Left renal pelvis (tissue), 4 donors: ENCODE measurements around the gene PLXNA4. TPM values are rescaled to one million over a fixed set of nuclear protein-coding genes. Genes with fewer than 3 reads are reported as not detected.
"Not testable (repeated sequence)": the region's sequence is repeated elsewhere in the genome, so short reads cannot be mapped to it uniquely, and the experiment has no call there.

Source experiments
- DNase-seq, 4 donors: peaks; one replicate each; pipeline ENCODE4 v3.0.0-alpha.2; 2013; ENCODE audit warnings: low read depth in 4 of 4, low spot score in 3 of 4
- polyA plus RNA-seq, 4 donors: library from polyadenylated mRNA; unstranded; fragments of 120-200 nt; gene quantifications; one replicate each; pipeline ENCODE4 v1.2.1, GENCODE V29; 2013; ENCODE audit not compliant: insufficient read length in 4 of 4

PLXNA4 gene
- polyA plus RNA-seq, 4 donors: 3.0 to 15.1 (median 13.8) TPM

DNA sequence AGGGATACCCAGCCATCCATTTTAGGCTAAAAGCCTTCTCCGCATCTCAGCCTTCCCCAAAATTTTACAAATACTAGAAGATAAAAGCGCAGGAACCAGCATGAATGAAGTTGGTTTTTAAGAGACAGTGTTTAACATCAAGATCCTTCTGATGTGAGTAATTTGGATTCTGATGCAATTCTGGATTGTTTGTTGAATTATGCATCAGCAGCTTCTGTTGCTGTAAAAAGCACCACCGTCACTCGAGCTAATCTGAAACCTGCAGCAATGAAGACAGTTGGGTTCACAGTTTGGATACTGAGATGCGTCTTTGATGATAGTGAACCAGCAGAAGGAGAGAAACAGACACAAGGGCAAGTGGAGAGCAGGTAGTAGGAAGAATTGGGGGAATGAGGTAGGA lies 179.2 kb downstream of the PLXNA4 start:
- no peak for DNase-seq

DNA sequence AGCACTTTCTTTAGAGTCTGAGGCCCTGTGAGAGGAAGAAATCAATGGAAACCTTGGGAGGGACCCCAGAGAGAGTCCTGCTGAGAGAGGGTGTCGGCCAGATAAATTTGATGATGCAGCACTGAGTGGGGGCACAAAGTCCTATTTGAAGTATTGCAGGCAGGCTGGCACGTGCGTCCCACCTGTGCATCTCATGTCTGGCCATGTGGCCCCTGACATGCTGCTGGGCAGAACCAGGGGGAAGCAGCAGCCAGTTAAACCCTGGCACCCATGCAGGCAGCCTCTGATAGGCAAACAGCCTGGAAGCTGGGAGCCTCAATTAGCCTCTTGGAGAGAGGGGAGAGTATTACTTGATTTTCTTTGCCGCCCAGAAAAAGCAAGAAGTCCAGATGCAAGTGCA lies 180.9 kb downstream of the PLXNA4 start:
- DNase-seq: no peak

DNA sequence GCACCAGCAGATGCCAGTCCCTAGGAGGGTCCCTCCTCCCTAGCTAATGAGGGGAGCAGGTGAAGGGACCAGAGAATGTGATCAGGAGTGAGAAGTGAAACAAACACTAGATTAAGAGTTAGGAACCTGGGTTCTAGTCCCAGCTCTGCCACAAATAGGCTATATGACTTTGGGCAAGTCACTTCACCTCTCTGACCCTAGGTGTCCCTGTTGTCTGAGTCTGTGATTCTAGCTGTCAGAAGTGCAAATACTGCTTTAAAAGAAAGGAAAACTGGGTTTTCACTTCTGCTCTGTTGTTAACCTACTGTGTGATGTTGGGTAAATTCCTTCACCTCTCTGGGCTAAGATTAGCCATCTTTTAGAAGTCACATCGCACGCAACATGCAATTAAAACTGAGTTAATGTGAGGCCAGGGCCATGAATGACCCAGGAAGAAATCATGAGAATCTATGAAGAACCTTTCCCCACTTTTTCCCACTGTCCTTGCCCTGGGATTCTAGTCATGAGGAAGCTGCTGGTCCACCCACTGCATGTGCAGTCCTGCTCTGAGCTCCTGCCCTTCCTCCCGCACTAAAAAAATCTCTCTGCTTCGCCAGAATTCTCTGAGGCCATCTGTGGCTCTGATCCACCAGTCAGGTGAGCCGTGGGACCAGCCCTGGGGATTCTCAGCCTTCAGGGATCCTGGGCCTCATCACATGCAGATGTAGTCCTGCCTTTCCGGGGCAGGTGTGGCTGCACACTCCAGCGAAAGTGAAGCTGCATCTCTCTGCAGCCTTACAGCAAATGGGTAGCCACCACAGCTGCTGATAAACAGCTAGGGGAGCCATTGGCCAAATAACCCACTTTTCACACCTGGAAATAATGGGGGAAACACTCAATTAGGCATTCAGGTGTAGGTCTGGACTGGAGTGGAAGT lies 181.7 kb downstream of the PLXNA4 start:
- DNase-seq: no peak

DNA sequence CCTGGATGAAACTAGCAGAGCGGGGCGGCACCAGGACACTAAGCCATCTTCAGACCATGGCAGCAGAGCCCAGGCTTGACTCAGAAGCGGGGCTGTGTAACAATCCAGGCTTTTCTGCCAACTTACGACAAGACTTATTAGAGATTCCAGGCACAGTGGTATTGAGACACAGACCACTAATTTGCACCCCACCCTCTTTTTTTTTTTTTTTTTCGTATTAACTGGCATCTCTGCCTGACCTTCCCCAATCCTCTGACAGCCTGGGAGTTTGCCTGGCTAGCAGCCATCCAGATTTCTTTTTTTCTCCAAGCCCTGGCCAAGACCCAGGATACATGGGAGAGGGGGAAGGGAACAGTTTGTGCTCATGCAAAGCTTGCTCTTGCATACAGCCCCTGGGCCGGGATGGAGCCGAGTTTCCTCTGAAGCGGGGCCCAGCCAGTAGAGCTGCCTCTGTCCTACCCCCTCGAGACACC lies 182.4 kb downstream of the PLXNA4 start:
- no peak for DNase-seq

DNA sequence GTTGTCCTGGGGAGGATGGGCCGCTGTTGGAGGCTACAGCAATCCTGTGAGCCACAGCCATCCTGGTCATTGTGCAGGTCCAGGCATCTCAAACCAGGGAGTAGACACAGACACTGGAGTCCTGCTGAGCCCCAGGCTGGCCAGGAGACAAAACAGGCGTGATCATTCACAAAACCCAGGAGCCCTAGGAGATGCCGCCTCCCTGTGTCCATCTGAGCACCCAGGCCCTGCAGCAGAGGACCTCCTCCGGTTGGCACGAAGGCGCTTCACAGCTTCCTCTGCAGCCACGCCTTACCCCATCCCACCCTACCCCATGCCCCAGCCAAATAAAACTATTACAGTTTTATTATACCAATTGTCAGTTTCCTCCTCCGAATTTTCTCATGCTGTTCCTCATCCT lies 183.6 kb downstream of the PLXNA4 start:
- no peak for DNase-seq

DNA sequence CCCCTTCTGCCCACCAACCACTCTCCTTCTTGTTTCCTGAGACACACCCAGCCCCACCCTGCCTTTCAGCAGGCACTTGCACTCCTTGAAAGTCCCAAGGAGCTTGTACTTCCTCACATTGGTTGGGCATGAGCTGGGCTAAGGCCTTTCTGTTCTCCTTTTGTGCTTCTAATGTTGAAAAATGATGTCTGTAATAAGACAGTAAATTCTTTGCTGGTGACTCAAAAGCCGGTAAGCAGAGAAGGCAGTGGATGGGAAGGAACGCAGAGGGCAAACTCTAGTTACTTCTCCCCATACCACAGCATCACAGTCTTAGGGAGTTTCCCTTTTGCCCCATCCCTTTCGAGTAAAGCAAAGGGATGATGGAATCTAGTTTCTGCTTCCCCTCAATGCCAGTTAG lies 185.6 kb downstream of the PLXNA4 start:
- DNase-seq: no peak

DNA sequence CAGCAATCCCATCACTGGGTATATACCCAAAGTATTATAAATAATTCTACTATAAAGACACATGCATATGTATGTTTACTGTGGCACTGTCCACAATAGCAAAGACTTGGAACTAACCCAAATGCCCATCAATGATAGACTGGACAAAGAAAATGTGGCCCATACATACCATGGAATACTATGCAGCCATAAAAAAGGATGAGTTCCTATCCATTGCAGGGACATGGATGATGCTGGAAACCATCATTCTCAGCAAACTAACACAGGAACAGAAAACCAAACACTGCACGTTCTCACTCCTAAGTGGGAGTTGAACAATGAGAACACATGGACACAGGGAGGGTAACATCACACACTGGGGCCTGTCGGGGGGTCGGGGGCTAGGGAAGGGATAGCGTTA lies 186.2 kb downstream of the PLXNA4 start:
- not testable (repeated sequence) for DNase-seq

DNA sequence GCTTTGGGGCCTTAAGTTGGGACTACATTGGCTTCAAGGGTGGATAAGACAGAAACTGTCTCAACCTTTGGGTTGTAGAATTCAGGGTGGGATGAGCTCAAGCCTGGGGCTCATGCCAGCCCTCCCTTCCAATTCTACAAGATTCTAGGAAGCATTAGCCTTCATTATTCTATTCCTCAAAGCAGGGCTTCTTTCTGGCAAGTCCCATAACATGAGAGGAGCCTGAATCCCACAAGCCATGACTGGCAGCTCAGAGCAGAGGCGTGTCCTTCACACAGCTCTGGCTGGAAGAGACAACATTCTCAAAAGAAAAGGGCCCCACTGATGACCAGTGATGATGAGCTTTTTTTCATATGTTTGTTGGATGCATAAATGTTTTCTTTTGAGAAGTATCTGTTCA lies 187.6 kb downstream of the PLXNA4 start:
- DNase-seq: no peak

DNA sequence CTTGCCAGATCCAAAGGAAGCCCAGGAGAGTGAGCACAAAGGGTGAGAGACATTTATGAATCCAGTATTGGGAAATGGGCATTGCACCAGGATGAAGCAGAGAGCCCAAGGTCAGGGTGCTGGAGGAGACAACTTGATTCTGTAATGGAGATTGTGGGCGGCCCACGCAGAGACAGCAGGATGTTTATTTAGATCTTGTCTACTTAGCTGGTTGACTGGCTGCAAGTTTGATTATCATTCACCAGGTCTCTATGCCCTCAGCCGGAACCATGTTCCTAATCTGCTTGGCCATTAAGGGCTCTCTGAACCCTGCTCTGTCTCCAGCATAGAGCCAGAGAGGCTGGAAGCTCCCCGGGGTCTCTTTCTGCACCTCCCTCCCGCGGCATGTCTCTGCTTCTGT lies 188.7 kb downstream of the PLXNA4 start:
- no peak for DNase-seq

DNA sequence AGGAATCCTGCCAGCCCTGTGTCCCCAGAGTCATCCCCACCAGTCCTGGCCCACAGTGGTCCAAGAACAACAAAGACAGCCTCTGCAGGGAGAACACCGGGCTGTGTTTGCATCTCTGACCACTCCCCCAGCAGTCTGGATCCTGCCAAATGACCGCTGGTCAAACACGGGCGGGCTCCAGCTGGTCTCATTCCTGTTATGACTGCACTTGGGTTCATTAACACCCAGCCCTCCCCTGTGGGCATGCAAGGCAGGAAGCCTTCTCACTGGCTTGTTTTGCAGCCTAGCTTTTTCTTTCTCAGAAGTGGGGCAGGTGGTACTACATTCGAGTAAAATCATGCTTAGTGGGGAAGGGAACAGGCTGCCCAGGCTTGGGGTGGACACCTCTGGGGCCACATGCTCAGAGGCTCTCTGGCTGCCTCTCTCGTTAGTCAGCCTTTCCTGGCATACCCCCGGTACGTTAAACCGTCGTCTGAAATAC lies 190.0 kb downstream of the PLXNA4 start:
- DNase-seq: peak in 3 of 4 donors; percentile 50 to 67 (median 52)

DNA sequence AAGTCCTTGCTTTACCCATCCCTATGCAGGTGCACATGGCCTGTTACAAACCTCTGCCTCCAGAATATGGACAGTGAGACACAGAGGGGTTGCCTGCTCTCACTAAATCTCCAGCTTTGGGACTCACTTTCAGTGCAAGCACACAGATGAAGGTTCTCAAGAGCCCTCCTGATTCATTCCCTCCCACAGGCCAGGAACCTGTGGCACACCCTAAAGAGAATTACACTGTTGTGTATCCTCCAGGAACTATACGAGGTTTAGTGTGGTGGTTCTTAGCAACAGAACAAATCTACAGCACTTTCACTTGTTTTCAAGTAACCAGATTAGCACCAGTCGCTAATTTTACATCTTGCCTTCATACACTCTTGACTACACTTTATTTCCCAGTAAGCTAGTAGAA lies 192.3 kb downstream of the PLXNA4 start:
- no peak for DNase-seq

DNA sequence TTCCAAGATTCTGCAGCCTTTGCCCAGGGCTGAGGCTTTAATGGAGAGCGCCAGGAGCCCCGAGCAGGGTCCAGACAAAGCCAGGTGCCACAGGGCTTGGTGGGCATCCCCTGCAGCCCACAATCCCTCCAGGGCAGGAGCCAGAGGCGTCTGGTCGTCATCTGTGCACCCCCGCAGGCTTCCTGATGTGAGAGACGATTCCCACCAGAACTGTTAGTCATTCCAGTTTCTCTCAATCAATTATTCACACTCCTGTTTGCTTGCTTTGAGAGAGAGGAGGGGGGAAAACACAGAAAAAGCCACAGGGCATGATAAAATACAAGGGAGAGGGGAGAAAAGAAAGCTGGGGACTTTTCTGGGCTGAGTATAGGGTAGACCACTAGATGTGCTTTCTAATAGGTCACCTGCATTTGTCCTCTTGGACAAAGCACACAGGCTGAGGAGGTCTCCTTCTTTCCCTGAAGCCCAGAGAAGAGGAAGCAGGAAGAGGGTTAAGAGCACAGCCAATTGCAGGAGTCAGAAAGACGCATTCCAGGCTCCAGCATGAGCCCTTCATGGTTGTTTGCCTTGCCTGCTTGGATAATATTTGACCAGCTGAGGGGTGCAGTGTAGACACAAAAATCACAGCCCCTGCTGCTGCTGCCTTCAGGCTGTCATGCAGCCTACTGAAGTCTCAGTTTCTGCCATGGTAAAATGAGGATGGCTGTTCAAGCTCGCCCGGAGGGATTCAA lies 194.4 kb downstream of the PLXNA4 start:
- DNase-seq: peak in 1 of 4 donors; percentile 20

DNA sequence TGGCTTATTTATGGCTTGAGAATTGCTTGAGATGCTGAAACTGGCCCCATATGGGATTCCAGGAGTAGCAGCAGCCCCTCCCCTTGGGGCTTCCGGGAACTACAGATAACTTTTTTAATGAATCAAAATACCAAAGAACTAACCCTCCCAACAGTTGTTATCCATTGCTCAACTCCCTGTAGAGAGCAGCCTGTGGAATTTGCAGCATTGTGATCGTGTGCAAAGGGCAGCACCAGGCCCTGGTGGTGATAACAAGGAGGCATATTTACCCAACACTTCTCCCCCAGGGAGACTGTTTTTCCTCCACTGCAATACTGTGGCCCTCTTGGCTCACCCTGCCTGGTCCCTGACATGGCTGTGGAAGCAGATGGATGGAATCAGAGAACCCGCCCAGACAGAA lies 196.2 kb downstream of the PLXNA4 start:
- DNase-seq: no peak

DNA sequence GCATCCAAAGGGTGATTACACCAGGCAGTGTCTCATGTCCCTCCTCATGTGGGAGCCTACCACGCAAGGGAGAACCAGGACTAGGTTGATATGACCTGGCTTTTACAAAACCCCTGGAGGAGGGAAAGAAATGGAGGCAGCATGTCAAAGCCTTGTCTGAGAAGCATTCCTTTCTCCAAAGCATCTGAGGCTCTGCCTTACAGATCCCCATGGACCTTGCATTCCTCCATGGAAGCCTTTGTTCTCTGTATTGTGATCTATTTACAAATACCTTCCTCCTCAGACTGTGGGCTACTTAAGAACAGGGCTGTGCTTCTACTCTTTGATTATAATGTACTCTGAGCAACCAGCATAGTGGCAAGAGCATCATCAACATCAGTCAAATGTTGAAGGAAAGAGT lies 197.0 kb downstream of the PLXNA4 start:
- no peak for DNase-seq

DNA sequence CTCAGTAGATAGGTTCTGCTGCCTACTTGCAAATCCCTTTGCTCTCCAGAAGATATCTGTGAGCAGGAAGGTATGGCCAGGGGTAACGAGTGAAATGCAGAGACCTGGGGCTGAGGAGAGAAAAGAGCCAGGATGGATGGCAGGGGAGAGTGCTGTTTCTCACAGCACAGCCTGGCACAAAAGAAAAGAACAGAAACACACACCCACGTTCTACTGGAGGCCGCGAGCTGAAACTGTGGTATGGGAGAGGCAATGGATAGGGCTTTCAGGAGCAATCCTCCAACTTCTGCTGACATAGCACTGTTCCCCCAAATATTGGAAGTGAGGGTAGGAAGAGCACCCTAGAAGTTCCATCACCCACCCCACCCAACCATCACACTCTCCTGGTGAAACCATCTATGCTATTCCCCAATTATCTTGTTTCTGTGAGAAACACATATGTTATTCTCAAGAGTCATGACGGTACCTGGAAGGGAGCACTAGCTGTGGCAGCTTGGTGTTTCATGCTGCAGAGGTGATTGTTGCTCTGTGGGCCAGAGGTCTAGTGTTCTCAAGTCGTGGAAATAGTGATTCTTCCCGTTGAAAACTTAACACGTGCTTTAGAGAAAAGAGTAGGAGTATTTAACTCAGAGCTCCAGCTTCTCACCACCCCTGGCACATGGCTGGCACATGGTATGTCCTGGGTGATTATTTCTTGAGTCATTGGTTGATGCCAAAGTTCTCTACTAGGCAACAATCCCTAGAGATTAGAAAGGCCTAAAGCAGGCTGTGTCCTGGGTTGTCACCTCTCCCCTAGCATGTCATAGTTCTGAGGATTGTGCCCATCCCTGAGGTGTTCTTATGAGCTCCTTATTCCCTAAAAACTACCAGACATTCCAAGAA lies 198.3 kb downstream of the PLXNA4 start:
- DNase-seq: no peak

DNA sequence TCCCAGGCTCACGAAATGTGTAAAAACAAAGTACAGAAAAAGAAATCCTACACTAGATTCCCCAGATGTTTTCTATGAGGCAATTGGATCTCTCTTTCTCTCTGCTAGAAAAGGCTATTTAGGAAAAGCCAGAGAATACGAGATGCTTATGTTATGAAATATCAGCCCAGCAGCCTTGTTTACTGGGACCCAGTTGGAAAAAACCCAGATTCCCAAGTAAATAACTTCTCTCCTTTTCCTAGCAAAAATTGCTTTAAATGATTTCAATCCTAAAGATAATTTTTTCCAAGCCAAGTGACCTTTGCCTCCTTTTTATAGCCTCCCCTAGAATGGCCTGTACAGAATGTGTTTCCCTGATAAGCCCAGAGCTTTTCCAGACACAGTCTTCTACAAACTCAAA lies 199.3 kb downstream of the PLXNA4 start:
- no peak for DNase-seq

DNA sequence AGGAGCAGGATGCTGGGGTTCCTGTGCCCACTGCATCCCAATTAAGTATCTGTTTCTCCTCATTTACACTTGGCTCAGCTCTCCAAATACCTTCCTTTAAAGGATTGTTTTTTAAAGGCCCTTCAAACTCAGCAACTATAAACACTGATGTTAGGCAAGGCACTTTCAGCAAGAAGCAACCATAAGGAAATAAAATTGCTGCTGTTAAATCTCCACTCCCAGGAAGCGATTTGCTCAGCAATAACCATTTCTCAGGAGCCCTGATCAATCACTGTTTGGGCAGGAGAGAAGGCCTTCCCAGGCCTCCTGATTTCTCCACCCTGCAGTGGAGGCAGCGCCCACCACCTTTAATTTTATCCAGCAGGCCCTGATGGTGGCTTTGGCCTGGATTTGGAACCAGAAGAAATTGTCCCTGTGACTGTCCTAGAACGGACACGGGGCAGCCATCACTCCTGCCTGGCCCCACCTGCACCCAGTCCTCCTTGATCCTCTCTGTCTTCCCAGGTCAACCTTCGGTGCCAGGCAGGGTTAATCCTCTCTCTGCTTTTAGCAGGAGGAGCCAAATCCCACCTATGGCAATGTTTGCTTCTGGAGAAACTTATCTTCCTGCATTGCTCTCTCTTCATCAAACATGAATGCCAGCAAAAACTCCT lies 199.8 kb downstream of the PLXNA4 start:
- DNase-seq: no peak

DNA sequence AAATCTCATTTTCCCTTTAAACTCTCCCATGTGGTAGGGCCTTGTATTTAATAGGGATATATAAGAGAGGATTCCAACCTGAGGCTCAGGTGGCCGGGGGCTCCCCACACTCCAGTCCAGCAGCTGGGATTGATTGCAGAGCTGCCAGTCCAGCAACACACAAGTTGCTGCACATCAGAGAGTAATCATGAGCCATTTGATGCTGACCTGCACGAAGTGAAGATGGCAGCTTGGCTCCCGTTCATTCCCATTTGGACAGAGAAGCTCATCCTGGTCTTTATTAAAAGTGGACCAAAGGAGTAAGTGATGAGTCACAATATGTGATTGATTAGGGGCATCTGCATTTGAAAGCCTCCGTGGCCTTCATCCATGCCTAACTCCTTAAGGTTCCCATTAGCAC lies 202.4 kb downstream of the PLXNA4 start:
- no peak for DNase-seq

DNA sequence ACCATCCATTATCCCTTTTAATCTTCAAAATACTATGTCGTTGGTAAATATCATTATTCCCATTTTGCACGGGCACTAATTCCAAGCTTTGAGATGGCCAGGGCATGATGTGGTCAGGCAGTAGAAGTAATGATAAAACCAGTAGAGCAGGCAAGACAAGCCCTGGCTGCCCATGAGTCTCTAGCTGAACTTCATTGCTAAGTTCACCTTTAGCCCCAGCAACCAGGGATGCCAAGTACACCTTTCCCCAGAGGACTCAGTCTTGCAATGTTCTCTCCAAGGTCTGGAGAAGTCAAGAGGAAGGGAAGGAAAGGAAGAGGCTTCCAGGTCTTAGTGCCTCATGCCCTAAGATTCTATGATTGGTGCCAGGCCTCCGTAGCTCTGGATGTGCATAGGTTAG lies 203.2 kb downstream of the PLXNA4 start:
- DNase-seq: no peak

DNA sequence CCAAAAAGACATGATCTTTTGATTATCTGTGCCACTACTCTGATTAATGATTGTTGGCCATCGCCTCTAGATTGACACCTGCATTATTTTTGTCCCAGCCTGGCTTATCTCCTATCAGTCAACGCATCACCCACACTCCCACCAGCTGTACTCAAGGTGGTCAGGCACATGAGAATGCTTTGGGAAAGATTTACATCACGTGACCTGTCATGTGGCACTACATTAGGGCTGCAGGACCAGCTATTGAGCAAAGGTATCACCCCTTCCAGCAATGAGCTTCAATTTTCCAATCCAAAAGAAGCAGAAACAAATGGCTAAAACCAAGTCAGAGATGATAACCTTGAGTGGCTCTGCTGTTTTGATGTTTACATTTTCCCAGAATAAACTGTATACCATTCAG lies 204.3 kb downstream of the PLXNA4 start:
- DNase-seq: no peak
